Vagina (tissue), 2 donors: ENCODE data around the gene TOB1. TPM values are rescaled to one million over a fixed set of nuclear protein-coding genes. Genes with fewer than 3 reads are reported as not detected.

Experiments
- DNase-seq, 2 donors: peaks; one replicate each; pipeline ENCODE4 v3.0.0-alpha.2; 2017; ENCODE audit errors: extremely low spot score in 2 of 2
- H3K27ac ChIP-seq: fragments of 200-600 bp; sonication (generic); one replicate; pipeline ENCODE4 v1.5.1; 2019
- H3K27me3 ChIP-seq: fragments of 200-600 bp; sonication (generic); one replicate; pipeline ENCODE4 v1.5.1; 2019
- H3K36me3 ChIP-seq, 2 donors: fragments of 200-600 bp; sonication (generic); one replicate each; pipeline ENCODE4 v1.5.1; 2017 to 2019
- H3K4me1 ChIP-seq: fragments of 200-600 bp; sonication (generic); one replicate; pipeline ENCODE4 v1.5.1; 2019
- H3K4me3 ChIP-seq, 2 donors: fragments of 200-600 bp; sonication (generic); 1 replicate in 1 of 2; 2 replicates in 1 of 2; pipeline ENCODE4 v1.5.1; 2016 to 2019
- H3K9me3 ChIP-seq: fragments of 200-600 bp; sonication (generic); one replicate; pipeline ENCODE4 v1.5.1; 2019
- CTCF ChIP-seq, 3 experiments: fragments of 450-650 bp in 2 of 3; fragments of 200-600 bp in 1 of 3; sonication (generic) in 1 of 3; IDR thresholded peaks; one replicate each; pipeline ENCODE4 v1.5.1; 2017 to 2019; ENCODE audit warnings: antibody characterized with exemption in 3 of 3, mild to moderate bottlenecking in 2 of 3, moderate library complexity in 2 of 3
- POLR2A ChIP-seq, 2 donors: fragments of 450-650 bp; IDR thresholded peaks; one replicate each; pipeline ENCODE4 v1.6.1; 2017; ENCODE audit warnings: antibody characterized with exemption in 2 of 2, mild to moderate bottlenecking in 2 of 2, moderate library complexity in 2 of 2
- POLR2AphosphoS5 ChIP-seq, 2 donors: sonication (generic); formaldehyde crosslinking; IDR thresholded peaks; one replicate each; pipeline ENCODE4 v1.9.0; 2017; ENCODE audit warnings: antibody characterized with exemption in 2 of 2, mild to moderate bottlenecking in 2 of 2, low read depth in 1 of 2; ENCODE audit not compliant: insufficient read depth in 1 of 2
- intact Hi-C: fragments of 100-400 bp; cut with DNase I; formaldehyde crosslinking; loops from one replicate; pipeline ENCODE4 v1.15.1; 2023
- total RNA-seq: library from RNA; depleted of rRNA; stranded (reverse); fragments of >200 nt; gene quantifications from one replicate; pipeline ENCODE4 v1.2.3, GENCODE V29; 2016

TOB1 gene
- total RNA-seq, 1 donor from 2014 or later: 74.4 TPM

GRCh38 chr17:50837980-50838954, 27.9 kb downstream of the TOB1 start:
- peak overlapping the region; percentile 33 for H3K27ac ChIP-seq
- intact Hi-C loops: no loop called here
- H3K4me1 ChIP-seq: peaks cover 15% of the 10 kb centered on the region
- no peaks in the 10 kb centered on the region for H3K27me3 ChIP-seq
- H3K36me3 ChIP-seq: no peaks in the 10 kb centered on the region
- H3K9me3 ChIP-seq: no peaks in the 10 kb centered on the region
- DNase-seq: no peak
- no peak for TF ChIP-seq POLR2AphosphoS5 (IDR thresholded peaks at IDR 0.05; ENCODE audit: insufficient read depth in 1 of 2, low read depth in 1 of 2)
- no peak for TF ChIP-seq POLR2A (IDR thresholded peaks at IDR 0.05)
- TF ChIP-seq CTCF (IDR thresholded peaks at IDR 0.05): no peak
- H3K4me3 ChIP-seq: no peak overlapping the region

GRCh38 chr17:50837286-50837979, 28.7 kb downstream of the TOB1 start:
- no peak overlapping the region for H3K27ac ChIP-seq
- no peak overlapping the region for H3K4me3 ChIP-seq
- no peaks in the 10 kb centered on the region for H3K9me3 ChIP-seq
- peaks cover 15% of the 10 kb centered on the region for H3K4me1 ChIP-seq
- intact Hi-C loops: no loop called here
- TF ChIP-seq CTCF (IDR thresholded peaks at IDR 0.05) (no peak), POLR2AphosphoS5 (IDR thresholded peaks at IDR 0.05; ENCODE audit: insufficient read depth in 1 of 2, low read depth in 1 of 2) (no peak), POLR2A (IDR thresholded peaks at IDR 0.05) (no peak)
- no peaks in the 10 kb centered on the region for H3K36me3 ChIP-seq
- DNase-seq: no peak
- no peaks in the 10 kb centered on the region for H3K27me3 ChIP-seq

GRCh38 chr17:50836826-50837225, 29.3 kb downstream of the TOB1 start:
- Histone ChIP-seq H3K36me3 (no peaks in the 10 kb centered on the region), H3K27me3 (no peaks in the 10 kb centered on the region), H3K27ac (no peak overlapping the region), H3K4me3 (no peak overlapping the region), H3K4me1 (peaks cover 15% of the 10 kb centered on the region), H3K9me3 (no peaks in the 10 kb centered on the region)
- intact Hi-C loops: no loop called here
- TF ChIP-seq POLR2A (IDR thresholded peaks at IDR 0.05) (no peak), POLR2AphosphoS5 (IDR thresholded peaks at IDR 0.05; ENCODE audit: insufficient read depth in 1 of 2, low read depth in 1 of 2) (no peak), CTCF (IDR thresholded peaks at IDR 0.05) (no peak)
- DNase-seq: no peak

- Histone ChIP-seq H3K4me1 (peaks cover 25% of the 10 kb centered on the region), H3K27ac (peak within 1 kb of the TSS; percentile 18), H3K36me3 (no peaks in the 10 kb centered on the region), H3K27me3 (no peaks in the 10 kb centered on the region), H3K4me3 (peak within 1 kb of the TSS; percentile 30 to 37), H3K9me3 (no peaks in the 10 kb centered on the region)
- intact Hi-C loops: no loop called here
- TF ChIP-seq POLR2AphosphoS5 (IDR thresholded peaks at IDR 0.05; ENCODE audit: insufficient read depth in 1 of 2, low read depth in 1 of 2): no peak
- TF ChIP-seq POLR2A (IDR thresholded peaks at IDR 0.05): no peak
- no peak for TF ChIP-seq CTCF (IDR thresholded peaks at IDR 0.05)
- no peak for DNase-seq
Measured at GRCh38 chr17:50835301-50836234, 30.6 kb downstream of the TOB1 start, which contains the start of gene WFIKKN2. WFIKKN2 (plus strand) TSS chr17:50835586; CDS start chr17:50835938, 352 bp downstream.
